COR-L47 (cell line): ENCODE data around the gene ZC3H8.
A peak's percentile ranks its signal among the peaks of the same experiment; 100 is the strongest.
"Not testable (repeated sequence)": the region's sequence is repeated elsewhere in the genome, so short reads cannot be mapped to it uniquely, and the experiment has no call there.

ENCODE experiments used
- DNase-seq: peaks from one replicate; lab custom pipeline; 2025; lab: John Stamatoyannopoulos, UW

Gene ZC3H8

DNA sequence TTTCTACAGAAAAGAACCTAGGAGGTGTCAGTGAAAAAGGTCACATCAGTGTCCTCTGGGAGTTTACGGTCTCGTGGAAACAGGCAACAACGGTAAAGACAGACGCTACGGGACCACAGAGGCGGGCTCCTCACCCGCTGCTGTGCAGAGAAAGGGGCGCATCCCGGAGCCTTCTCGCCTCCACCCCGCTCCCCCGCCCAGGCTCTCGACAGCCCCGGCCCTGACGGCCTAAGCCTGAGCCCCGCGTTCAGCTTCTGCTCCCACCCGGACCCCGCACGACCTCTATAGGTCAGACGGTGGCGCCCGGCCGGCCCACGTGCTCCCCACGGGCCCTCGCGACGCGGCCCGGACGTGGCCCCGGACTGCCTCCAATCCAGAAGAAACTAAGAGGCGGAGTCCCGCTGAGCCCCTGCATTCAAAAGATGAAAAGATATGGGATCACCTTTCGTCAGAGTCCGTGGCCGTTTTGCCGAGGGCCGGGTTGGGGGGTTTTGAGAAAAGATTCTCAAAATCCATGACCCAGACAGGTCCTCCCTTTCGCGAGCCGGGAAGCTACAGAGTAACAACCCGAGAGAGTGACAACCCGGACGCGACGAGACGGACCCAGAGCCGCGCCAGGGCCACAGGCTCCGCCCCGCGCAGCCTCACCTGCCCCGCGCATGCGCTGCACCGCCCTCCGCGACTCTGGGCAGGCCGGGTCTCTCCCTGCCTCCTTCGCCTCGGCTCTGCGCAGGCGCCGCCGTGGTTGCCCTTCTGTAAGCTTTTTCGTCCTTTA, at the start of gene ZC3H8:
Gene ZC3H8 (minus strand): TSS at position 577 of the 775 bp plus-strand sequence. CDS start 61 bp downstream, at position 516.
- DNase-seq = peak; percentile 91

DNA sequence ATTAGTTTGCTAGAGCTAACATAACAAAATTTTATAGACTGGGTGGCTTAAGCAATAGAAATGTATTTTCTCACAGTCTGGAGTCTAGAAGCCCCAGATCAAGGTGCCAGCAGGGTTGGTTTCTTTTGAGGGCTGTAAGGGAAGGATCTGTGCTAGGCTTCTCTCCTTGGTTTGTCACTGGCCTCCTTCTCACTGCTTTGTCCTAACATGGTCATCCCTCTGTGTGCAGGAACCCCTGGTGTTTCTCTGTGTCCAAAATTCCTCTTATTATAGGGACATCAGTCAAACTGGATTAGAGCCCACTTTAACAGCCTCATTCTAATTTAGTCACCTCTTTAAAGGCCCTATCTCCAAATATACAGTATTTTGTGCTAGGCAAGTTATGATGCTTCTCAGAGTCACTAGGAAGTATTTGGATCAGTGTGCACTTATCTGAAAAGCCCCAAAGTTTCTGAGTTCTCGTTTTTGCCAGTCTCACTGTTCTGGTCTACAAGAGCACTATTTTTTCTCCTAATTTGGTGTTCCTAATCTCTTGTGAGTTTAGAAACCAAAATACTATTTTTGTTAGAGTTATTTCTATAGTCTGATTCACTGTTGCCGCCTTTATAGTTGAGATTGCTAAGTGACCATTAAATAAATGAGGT, 49.6 kb upstream of the ZC3H8 start:
- no peak for DNase-seq

DNA sequence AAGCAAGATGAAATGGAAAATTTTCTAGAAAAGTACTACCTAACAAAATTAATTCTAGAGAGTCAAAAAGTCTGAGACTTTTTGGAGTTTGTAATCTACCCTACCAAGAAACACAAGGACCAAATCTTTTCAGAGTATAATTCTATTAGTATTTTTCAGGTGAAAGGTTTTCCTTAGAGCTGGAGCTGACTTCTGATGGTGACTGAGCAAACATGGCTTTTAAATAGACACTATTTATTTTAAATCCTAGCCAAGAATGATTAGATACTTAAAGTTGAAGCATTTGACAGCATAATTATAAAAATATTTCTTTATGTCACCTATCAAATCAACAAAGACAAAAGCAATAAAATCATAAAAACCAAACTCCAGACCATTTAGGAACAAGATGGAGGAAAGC, 47.1 kb upstream of the ZC3H8 start:
- no peak for DNase-seq

DNA sequence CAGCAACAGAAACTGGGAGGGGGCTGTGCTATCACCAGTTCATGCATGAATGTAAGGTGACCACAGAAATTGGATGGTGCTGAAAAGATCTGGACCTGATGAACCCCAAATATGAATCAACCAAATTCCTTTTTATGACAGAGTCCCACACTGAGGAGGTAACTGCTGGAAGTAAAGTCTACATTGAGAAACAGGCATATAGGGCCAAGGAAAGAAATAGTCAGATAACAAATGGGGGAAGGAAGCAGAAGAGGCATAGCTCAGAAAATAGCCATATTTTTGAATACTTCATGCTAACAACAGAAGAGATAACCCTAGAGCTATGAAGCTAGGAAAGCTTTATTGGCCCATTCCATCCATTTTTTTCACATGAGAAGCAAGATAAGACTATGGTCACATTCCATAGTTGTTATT, 46.3 kb upstream of the ZC3H8 start:
- DNase-seq = no peak

DNA sequence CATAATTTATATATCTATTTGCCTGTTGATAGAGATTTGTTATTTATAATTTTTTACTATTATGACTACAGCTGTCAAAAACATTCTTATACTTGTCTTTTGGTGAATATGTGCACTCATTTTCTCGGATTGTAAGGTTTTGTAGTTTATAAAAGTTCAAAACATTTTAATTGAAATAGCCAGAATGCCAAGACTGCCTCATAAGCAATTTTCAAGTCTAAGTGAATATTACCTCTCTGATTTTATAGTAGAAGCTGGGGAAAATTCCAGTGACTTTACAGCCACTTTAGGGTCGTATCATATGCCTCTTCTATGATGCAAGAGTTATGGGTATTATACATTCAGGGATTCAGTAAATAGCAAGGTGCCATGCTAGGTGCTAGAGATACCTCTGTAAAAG, 41.6 kb upstream of the ZC3H8 start:
- no peak for DNase-seq

DNA sequence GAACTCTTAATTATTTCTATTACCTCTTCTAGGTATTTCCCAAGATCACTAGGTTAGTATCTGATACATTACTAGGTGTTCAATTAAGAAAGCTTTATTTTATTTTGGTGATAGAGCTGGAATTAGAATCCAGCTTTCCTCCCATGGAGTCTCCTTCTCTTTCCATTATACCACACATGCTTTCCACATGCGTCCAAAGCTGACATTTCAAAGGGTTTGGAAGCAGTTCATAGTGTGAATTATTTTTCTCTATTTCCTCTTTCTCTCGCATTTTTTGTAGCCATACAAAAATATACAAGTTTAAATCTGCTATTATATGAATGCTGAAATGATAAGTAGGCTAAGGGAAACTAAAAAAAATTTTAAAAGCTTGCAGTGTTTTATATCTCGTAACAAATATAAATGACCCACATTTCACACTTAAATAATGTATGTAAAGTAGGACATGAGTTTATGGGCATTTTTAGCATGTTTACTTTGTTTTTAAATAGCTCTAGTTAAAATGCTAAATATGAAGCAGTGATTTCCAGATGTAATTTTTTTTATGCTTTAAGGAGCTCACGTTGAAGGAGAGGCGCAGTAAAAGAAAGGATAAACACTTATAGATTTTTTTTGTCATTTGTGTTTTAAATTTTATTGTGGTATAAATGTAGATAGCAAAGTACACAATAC, 40.7 kb upstream of the ZC3H8 start:
- no peak for DNase-seq

DNA sequence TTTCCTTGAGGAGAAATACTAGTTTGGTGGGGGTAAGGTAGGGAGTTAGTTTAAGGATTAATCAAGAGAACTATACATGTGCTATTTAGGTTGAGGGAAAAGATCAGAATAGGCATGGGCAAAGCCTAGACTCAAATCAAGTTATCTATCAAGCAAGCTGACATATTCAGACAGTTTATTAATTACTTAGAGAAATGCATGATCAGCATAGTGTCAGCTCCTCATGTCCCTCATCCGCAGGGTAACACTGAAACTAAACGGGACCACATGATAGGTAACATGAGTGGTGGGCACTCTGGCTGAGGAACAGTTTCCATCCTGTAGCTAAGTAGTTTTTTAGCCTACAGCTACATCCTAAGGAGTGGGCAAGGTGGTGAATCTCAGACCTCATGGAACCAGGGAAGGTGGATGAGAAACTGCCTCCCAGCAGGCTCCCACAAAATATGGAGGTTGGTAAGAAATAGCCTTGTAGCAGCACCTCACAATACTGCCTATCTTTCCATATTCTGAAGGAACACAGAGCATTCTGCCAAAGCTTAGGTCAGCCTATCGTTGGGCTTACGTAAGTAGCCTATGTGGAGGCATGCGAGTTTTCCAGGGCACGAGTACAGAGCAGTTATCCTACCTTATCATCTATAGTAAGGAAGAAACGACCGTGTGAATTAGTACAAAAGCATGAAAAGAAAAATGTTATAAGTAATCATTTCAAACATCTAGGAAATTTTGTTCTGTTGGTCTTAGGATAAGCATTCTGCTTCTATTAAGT, 39.0 kb upstream of the ZC3H8 start:
- DNase-seq = no peak

DNA sequence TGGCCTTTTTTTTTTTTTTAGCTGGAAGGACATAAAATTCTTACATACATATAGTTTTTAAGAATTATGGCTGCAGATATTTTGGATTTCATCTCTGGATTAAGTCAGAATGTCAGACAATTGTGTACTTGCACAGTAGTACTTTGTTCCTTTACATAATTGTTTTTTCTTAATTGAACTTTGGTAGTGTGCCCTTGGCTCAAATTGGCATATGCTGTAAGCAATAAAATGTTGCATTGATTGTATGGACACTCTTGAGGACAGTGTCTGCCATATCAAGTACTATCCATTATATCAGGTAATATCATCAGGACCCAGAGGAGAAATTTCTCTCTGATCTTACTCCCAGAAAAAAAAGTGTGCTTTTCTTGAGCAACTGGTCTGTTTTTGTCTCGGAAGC, 35.8 kb upstream of the ZC3H8 start:
- no peak for DNase-seq

DNA sequence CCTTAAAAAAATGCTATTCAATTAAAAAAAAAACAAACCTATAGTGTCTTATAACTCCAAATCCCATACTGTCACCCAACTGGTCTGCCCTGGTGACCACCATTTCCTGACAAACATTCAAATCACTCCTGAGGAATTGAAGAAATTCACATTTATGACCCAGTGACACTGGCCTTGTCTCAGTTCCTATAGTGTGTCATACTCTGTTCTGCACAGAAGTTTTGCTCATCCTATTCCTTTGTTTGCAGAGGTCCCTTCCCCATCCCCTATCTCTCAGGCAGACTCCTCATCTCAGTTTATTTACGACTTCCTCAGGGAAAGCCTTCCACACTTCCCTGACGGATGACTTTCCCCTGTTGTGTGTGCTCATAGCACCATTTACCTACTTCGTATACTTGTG, 35.2 kb upstream of the ZC3H8 start:
- no peak for DNase-seq

DNA sequence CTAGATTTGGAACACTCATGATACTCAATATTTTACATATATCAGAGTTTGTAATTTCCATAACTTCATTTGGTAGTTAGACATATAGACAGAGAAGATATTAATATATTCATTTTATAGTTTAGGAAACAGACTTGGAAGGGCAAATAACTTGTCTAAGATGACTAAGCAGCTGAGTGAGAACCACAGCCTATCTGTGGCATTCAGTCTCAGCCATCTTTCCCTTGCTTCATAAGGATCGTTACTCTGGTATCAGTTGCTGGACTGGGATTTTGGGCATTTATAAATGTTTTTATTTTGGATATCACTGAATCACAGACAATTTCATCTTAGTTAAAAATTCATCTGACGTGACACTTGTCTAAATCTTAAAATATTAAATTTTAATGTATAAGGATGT, 28.7 kb upstream of the ZC3H8 start:
- DNase-seq = not testable (repeated sequence)

DNA sequence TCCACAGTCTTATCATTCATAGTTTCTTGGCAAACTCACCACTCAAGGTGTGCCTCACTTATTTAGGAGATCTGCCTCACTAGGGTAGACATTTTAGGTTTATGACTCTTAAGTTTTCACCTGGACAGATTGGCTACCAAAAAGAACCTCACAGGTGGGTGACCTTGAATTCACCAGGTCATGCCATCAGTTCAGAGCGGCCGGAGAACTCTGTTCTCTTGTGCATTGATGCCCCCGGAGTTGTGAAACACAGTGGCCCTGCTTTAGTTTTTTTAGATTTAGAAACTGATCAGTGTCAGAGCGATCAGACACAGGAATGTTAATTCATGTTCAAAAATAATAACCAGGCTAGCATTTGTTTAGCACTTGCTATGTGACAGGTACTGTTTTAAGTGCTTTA, 27.2 kb upstream of the ZC3H8 start:
- not testable (repeated sequence) for DNase-seq

DNA sequence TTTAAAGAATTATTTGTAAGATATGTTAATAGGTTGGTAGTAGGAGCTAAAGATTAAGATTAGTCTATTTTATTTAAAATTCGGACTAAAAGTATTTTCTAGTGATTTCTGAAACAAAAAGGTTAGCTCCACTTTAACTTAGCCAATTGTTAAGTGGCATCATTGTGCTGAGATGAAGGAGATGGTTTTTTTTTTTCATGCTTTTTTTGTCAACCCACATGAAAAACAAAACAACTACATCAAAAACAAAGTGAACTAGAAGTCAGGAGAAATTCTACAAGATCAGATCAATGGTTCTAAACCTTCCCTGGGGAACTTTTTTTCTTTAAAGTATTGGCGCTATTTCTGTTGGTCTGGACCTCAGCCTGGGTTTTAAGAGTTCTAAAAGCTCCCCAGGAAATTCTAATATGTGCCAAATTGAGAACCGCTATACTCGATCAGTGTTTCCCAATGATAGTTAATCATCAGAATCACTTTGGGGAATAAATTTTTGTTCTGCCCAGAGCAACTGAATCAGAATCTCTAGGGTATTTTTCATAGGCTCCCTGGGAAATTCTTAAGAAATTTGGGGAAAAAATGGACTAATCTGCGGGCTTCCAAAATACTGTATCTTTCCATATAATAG, 22.9 kb upstream of the ZC3H8 start:
- no peak for DNase-seq

DNA sequence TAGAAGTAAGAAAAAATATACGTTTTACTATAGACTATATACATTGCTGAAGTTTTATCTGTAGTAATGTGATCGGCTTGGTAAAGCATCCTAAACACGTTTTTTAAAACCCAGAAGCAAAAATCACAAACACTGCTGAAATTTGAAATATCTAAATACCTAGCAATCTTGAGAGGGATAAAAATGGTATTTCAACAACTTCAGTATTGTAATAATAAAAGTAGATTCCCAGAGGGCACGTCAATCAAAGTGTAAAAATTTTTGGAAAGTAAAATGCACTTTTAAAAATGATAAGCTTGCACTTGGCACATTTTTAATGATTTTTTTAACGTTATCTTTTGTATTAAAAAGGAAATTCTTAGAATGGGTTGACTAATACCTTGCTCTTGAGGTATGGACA, 22.1 kb upstream of the ZC3H8 start:
- DNase-seq = no peak

DNA sequence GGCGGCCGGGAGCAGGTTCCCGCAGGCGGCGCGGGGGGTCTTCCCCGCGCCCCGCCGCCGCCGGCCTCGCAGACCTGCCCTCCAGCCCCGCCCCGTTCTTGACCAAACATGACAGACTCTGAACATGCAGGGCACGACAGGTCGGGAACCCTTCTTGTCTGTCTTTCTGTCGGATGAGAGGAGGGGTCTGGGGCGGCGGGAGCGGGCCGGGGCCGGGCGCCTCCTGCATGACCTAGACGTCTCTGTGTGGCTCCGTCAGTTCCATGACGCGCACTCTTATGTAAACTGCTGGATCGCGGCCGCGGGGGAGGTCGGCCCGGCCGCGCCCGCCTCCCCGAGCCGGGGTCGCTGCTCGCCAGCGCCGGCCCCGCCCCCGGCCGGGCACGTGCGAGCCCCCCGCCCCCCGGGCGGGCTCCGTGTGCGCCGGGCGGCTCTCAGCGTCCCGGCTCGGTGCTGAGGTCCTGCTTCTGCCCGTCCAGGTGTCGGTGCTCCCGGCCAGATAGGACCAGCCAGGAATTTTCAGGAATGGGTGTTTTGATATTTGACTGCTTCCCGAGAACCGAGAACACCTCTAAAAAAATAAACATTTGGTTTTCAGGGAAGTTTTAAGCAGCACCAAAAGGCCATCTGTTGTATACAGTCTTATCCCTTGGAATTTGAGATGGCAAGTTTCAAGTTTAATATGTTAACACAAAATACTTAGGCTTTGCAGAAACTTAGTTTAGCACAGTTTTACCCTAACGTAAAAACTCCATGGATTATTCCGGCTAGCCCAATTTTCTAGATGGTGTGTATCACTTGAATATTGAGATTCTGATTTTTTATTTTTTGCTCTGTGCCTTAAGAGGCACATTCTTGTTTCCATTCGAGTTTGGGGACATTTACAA, 21.3 kb upstream of the ZC3H8 start:
- DNase-seq = peak; percentile 81

DNA sequence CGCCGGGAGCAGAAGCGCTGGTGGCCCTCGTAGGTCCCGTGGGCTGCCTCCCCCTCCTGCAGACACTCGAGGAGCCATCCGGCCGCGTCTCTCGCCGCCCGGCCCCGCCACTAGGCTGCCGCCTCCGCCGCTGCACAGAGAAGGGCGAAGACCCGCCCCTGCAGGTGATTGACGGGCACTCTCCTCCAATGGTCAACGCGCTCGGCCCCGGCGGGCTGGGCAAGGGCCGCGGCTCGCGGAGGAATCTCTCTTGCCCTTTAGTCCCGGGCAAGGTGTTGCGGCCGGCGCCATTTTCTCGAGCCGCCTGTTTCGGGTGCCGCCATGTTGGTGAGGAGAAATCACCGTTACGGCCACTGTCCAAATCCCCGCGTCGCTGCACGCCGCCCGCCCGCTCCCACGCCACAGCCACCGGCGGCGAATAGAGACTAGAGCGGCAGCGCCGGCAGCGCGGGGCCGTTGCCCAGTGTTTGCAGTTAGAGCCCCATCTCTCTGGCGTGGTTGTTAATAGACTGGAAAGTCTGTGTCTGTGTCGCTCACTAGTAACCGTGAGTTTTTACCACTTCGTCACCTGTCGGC, 20.6 kb upstream of the ZC3H8 start, which contains the start of gene ZC3H6:
Gene ZC3H6 (plus strand): TSS at position 287 of the 576 bp plus-strand sequence. CDS start 398 bp downstream, outside the sequence.
- peak; percentile 96 for DNase-seq

DNA sequence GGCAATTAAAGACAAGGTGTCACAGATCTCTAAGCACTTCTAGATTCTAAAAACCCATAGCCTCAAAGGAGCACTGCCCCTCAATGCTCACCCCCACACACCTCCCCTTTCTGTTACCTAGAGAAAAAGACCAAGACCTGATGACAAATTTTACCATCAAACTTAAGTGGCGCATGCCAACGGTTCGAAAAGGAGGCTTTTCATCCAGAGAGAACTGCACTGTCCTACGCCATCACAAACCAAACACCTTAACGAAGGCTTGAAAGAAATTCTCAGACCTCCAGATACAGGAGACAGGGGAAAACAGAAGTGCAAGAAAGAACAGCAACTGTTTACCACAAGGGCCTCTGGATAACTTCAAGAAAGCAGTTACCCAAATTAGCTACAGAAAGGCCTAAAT, 18.5 kb upstream of the ZC3H8 start:
- no peak for DNase-seq

DNA sequence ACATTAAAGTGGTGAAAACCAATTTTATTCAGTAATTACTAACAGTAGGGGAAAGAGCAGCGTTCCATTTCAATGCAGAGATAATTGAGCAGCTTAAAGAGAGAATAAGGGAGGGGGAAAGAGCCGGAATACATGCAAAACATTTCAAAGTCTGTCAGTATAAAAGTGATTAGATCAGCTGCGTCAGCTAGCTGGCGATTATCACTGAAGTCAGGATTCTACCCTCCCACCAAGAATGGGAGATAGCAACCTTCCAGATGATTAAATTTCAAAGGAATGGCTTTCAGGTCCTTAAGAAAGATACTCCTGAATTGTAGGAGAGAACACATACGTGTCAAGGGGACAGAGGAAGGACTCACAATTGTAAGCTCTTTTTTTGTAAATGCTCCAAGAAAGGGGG, 17.8 kb upstream of the ZC3H8 start:
- no peak for DNase-seq

DNA sequence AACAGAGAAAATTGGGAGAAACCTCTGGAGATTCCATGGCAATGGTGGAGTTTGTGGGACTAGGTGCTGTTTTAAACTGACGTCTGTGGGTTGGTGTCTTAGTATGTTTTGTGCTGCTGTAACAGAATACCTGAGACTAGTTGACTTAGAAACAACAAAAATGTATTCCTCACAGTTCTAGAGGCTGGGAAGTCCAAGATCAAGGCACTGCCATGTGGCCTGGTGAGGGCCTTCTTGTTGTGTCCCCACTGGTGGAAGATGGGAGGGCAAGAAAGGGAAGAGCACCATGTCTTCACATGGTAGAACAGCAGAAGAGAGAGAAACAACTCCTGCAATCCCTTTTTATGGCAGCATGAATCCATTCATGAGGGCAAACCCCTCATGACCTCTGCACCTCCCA, 13.7 kb upstream of the ZC3H8 start:
- DNase-seq = no peak

DNA sequence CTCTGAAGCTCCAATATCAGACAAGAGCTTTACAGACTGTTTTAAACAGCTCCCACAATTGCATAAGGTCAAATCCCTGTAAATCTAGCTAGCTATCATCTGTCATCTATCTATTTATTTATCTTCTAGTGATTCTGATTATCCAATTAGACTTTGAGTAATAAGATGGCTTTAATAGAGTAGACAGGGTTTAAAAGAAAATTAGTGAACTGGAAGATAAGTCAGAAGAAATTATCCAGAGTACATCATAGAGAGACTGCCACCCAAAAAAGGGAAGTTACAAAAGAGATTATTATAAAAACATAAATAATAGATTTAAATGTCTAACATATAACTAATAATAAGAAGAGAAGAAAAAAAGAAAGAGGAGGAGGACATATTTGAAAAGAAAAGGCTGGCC, 8.0 kb upstream of the ZC3H8 start:
- DNase-seq = no peak

DNA sequence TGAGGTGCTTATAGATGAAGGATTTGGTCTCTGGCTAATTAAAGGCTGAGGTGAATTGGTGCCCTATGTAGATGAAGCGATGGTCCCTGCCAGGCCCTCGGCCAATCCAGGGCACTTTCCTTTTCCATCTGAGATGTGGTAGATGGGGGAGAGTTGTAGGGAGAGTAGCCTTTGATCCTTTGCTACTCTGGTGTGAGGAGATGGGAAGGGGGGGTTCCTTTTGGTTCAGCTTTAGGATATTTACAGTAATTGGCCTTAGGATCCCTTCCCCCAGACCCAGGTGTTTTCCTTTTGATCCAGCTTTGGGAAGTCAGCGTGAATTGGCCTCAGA, 5.4 kb upstream of the ZC3H8 start:
- DNase-seq = no peak
